Measurements from ENCODE around the gene PDYN. TPM values are rescaled to one million over a fixed set of nuclear protein-coding genes. Genes with fewer than 3 reads are reported as not detected.

Gene PDYN
- total RNA-seq, 6 experiments from 2014 or later, result not detected

GRCh38 chr20:1982686-1983085 is 11.2 kb downstream of the PDYN start:
- DNase-seq, result no peak
- Mint-ChIP-seq H3K9me3 (no peaks in the 10 kb centered on the region), H3K4me3 (no peak overlapping the region)

GRCh38 chr20:1979106-1979778 is 14.6 kb downstream of the PDYN start:
- H3K4me1 Mint-ChIP-seq (ENCODE audit: low read depth), result no peaks in the 10 kb centered on the region
- no peak overlapping the region for H3K4me3 Mint-ChIP-seq
- DNase-seq, result no peak
- TF ChIP-seq CTCF (IDR thresholded peaks at IDR 0.05), result no peak
- no peaks in the 10 kb centered on the region for H3K9me3 Mint-ChIP-seq
- no peak overlapping the region for H3K27ac Mint-ChIP-seq
- no peaks in the 10 kb centered on the region for H3K36me3 Mint-ChIP-seq (ENCODE audit: low read depth)
- H3K27me3 Mint-ChIP-seq (ENCODE audit: insufficient read depth), result peaks cover 28% of the 10 kb centered on the region

More at GRCh38 chr20:1982686-1983085, 11.2 kb downstream of the PDYN start:
- Mint-ChIP-seq H3K36me3 (ENCODE audit: low read depth) (no peaks in the 10 kb centered on the region), H3K27ac (no peak overlapping the region), H3K4me1 (ENCODE audit: low read depth) (peaks cover 3% of the 10 kb centered on the region; the same call in 1 of the 2 replicates), H3K27me3 (ENCODE audit: insufficient read depth) (peaks cover 32% of the 10 kb centered on the region)
- TF ChIP-seq CTCF (IDR thresholded peaks at IDR 0.05), result no peak

- DNase-seq, result no peak
- H3K4me3 Mint-ChIP-seq, result no peak overlapping the region
- no peak overlapping the region for H3K27ac Mint-ChIP-seq
- no peaks in the 10 kb centered on the region for H3K36me3 Mint-ChIP-seq (ENCODE audit: low read depth)
- peaks cover 48% of the 10 kb centered on the region for H3K27me3 Mint-ChIP-seq (ENCODE audit: insufficient read depth)
- no peak for TF ChIP-seq CTCF (IDR thresholded peaks at IDR 0.05)
- no peaks in the 10 kb centered on the region for H3K9me3 Mint-ChIP-seq
- no peaks in the 10 kb centered on the region for H3K4me1 Mint-ChIP-seq (ENCODE audit: low read depth)
Measured at GRCh38 chr20:1975291-1975690, 18.6 kb downstream of the PDYN start.

GRCh38 chr20:1973601-1974440 is 20.0 kb downstream of the PDYN start:
- H3K4me3 Mint-ChIP-seq, result no peak overlapping the region
- peaks cover 54% of the 10 kb centered on the region for H3K27me3 Mint-ChIP-seq (ENCODE audit: insufficient read depth)
- DNase-seq, result no peak
- H3K9me3 Mint-ChIP-seq, result no peaks in the 10 kb centered on the region
- H3K4me1 Mint-ChIP-seq (ENCODE audit: low read depth), result no peaks in the 10 kb centered on the region
- no peak for TF ChIP-seq CTCF (IDR thresholded peaks at IDR 0.05)
- no peaks in the 10 kb centered on the region for H3K36me3 Mint-ChIP-seq (ENCODE audit: low read depth)
- no peak overlapping the region for H3K27ac Mint-ChIP-seq

GRCh38 chr20:1971893-1972586 is 21.8 kb downstream of the PDYN start:
- H3K4me3 Mint-ChIP-seq, result no peak overlapping the region
- peaks cover 62% of the 10 kb centered on the region for H3K27me3 Mint-ChIP-seq (ENCODE audit: insufficient read depth)

More at GRCh38 chr20:1971893-1972586, 21.8 kb downstream of the PDYN start:
- Mint-ChIP-seq H3K36me3 (ENCODE audit: low read depth) (no peaks in the 10 kb centered on the region), H3K9me3 (no peaks in the 10 kb centered on the region), H3K27ac (no peak overlapping the region), H3K4me1 (ENCODE audit: low read depth) (no peaks in the 10 kb centered on the region)
- no peak for TF ChIP-seq CTCF (IDR thresholded peaks at IDR 0.05)
- no peak for DNase-seq

All from HFFc6 (cell line).